ENCODE data around the gene SSR2. TPM values are rescaled to one million over a fixed set of nuclear protein-coding genes. Genes with fewer than 3 reads are reported as not detected.

SSR2 gene
- total RNA-seq = 100 to 1,000 TPM; 204 to 205 TPM

- peaks cover 26% of the 10 kb centered on the region for H3K4me1 Mint-ChIP-seq
- peak within 1 kb of the TSS; percentile 97 for H3K27ac Mint-ChIP-seq
- H3K36me3 Mint-ChIP-seq = peaks cover 22% of the 10 kb centered on the region
- peak; percentile 77 for DNase-seq
- H3K4me3 Mint-ChIP-seq = peak within 1 kb of the TSS; percentile 92
- POLR2A ChIA-PET = interaction anchor here (0.6 to 1.7 kb wide), 8 partner anchors 10 to 252 kb away, joined by 3 to 5 read pairs (median 4); partner anchors contain the start of gene KHDC4
- H3K9me3 Mint-ChIP-seq = no peaks in the 10 kb centered on the region
- peak; percentile 97 for ATAC-seq (ENCODE audit: low read depth)
- H3K27me3 Mint-ChIP-seq = no peaks in the 10 kb centered on the region
Measured at GRCh38 chr1:156020293-156021092, at the start of gene SSR2. Gene SSR2, minus strand, starts transcription at chr1:156020951. Its CDS starts 784 bp downstream, at chr1:156020167.

GRCh38 chr1:156070548-156070947 lies 49.8 kb upstream of the SSR2 start:
- ATAC-seq (ENCODE audit: low read depth) (no peak), DNase-seq (no peak)
- peaks cover 6% of the 10 kb centered on the region for H3K4me1 Mint-ChIP-seq
- no peak overlapping the region for H3K4me3 Mint-ChIP-seq
- POLR2A ChIA-PET = no interaction called here
- no peaks in the 10 kb centered on the region for H3K36me3 Mint-ChIP-seq
- H3K9me3 Mint-ChIP-seq = no peaks in the 10 kb centered on the region
- peaks cover 8% of the 10 kb centered on the region for H3K27me3 Mint-ChIP-seq
- no peak overlapping the region for H3K27ac Mint-ChIP-seq

GRCh38 chr1:156069490-156070455 lies 49.0 kb upstream of the SSR2 start:
- H3K27ac Mint-ChIP-seq = no peak overlapping the region

GRCh38 chr1:156067262-156067661 lies 46.5 kb upstream of the SSR2 start:
- no peaks in the 10 kb centered on the region for H3K9me3 Mint-ChIP-seq
- DNase-seq (no peak), ATAC-seq (ENCODE audit: low read depth) (no peak)
- peaks cover 8% of the 10 kb centered on the region for H3K4me1 Mint-ChIP-seq
- no peak overlapping the region for H3K4me3 Mint-ChIP-seq
- no peaks in the 10 kb centered on the region for H3K36me3 Mint-ChIP-seq
- peaks cover under 1% of the 10 kb centered on the region for H3K27me3 Mint-ChIP-seq
- no peak overlapping the region for H3K27ac Mint-ChIP-seq
- POLR2A ChIA-PET = interaction anchor here (0.8 kb wide), 1 partner anchor 11 kb away, joined by 4 read pairs; no protein-coding TSS in a partner anchor

More at GRCh38 chr1:156069490-156070455, 49.0 kb upstream of the SSR2 start:
- peaks cover 8% of the 10 kb centered on the region for H3K27me3 Mint-ChIP-seq
- ATAC-seq (ENCODE audit: low read depth) (no peak), DNase-seq (no peak)
- no peaks in the 10 kb centered on the region for H3K9me3 Mint-ChIP-seq
- no peaks in the 10 kb centered on the region for H3K36me3 Mint-ChIP-seq
- POLR2A ChIA-PET = no interaction called here
- H3K4me1 Mint-ChIP-seq = peaks cover 8% of the 10 kb centered on the region
- H3K4me3 Mint-ChIP-seq = no peak overlapping the region

GRCh38 chr1:156065871-156066270 lies 45.1 kb upstream of the SSR2 start:
- no peak overlapping the region for H3K27ac Mint-ChIP-seq
- peaks cover 8% of the 10 kb centered on the region for H3K4me1 Mint-ChIP-seq
- DNase-seq = no peak
- no peak overlapping the region for H3K4me3 Mint-ChIP-seq
- no peaks in the 10 kb centered on the region for H3K9me3 Mint-ChIP-seq
- POLR2A ChIA-PET = interaction anchor here (1.0 to 1.5 kb wide), 4 partner anchors 127 to 179 kb away, joined by 3 to 11 read pairs (median 3); partner anchors contain the start of gene KHDC4
- H3K36me3 Mint-ChIP-seq = no peaks in the 10 kb centered on the region
- H3K27me3 Mint-ChIP-seq = no peaks in the 10 kb centered on the region
- no peak for ATAC-seq (ENCODE audit: low read depth)

- H3K4me3 Mint-ChIP-seq = no peak overlapping the region
- POLR2A ChIA-PET = interaction anchor here (1.5 kb wide), 1 partner anchor 131 kb away, joined by 3 read pairs; the partner anchor contains the start of gene KHDC4
- peaks cover 8% of the 10 kb centered on the region for H3K4me1 Mint-ChIP-seq
- H3K9me3 Mint-ChIP-seq = no peaks in the 10 kb centered on the region
- no peaks in the 10 kb centered on the region for H3K27me3 Mint-ChIP-seq
- H3K36me3 Mint-ChIP-seq = no peaks in the 10 kb centered on the region
- DNase-seq (no peak), ATAC-seq (ENCODE audit: low read depth) (no peak)
- H3K27ac Mint-ChIP-seq = peak overlapping the region; percentile 5
Measured at GRCh38 chr1:156065212-156065611, 44.5 kb upstream of the SSR2 start.

- POLR2A ChIA-PET = interaction anchor here (1.1 kb wide), 1 partner anchor 130 kb away, joined by 4 read pairs; the partner anchor contains the start of gene KHDC4
- no peaks in the 10 kb centered on the region for H3K36me3 Mint-ChIP-seq
- ATAC-seq (ENCODE audit: low read depth) = no peak
Measured at GRCh38 chr1:156064615-156065014, 43.9 kb upstream of the SSR2 start.

GRCh38 chr1:156063997-156064285 lies 43.2 kb upstream of the SSR2 start:
- Mint-ChIP-seq H3K4me3 (no peak overlapping the region), H3K27me3 (no peaks in the 10 kb centered on the region), H3K27ac (no peak overlapping the region), H3K4me1 (peaks cover 8% of the 10 kb centered on the region), H3K36me3 (no peaks in the 10 kb centered on the region), H3K9me3 (no peaks in the 10 kb centered on the region)
- no peak for ATAC-seq (ENCODE audit: low read depth)
- POLR2A ChIA-PET = interaction anchor here (1.1 kb wide), 1 partner anchor 130 kb away, joined by 4 read pairs; the partner anchor contains the start of gene KHDC4
- DNase-seq = no peak

More at GRCh38 chr1:156064615-156065014, 43.9 kb upstream of the SSR2 start:
- Mint-ChIP-seq H3K27me3 (no peaks in the 10 kb centered on the region), H3K4me1 (peaks cover 8% of the 10 kb centered on the region), H3K4me3 (no peak overlapping the region), H3K9me3 (no peaks in the 10 kb centered on the region), H3K27ac (no peak overlapping the region)
- no peak for DNase-seq

- Mint-ChIP-seq H3K27ac (no peak overlapping the region), H3K9me3 (no peaks in the 10 kb centered on the region), H3K36me3 (no peaks in the 10 kb centered on the region), H3K4me1 (peaks cover 8% of the 10 kb centered on the region), H3K4me3 (no peak overlapping the region), H3K27me3 (no peaks in the 10 kb centered on the region)
- ATAC-seq (ENCODE audit: low read depth) (no peak), DNase-seq (no peak)
- POLR2A ChIA-PET = interaction anchor here (0.7 kb wide), 1 partner anchor 116 kb away, joined by 3 read pairs; no protein-coding TSS in a partner anchor
Measured at GRCh38 chr1:156062189-156062588, 41.4 kb upstream of the SSR2 start.

- Mint-ChIP-seq H3K4me1 (peaks cover 6% of the 10 kb centered on the region), H3K9me3 (no peaks in the 10 kb centered on the region), H3K36me3 (peaks cover 3% of the 10 kb centered on the region), H3K4me3 (no peak within 1 kb of the TSS), H3K27me3 (no peaks in the 10 kb centered on the region), H3K27ac (no peak within 1 kb of the TSS)
- no peak for DNase-seq
- no peak for ATAC-seq (ENCODE audit: low read depth)
- POLR2A ChIA-PET = interaction anchor here (0.7 kb wide), 1 partner anchor 69 kb away, joined by 3 read pairs; no protein-coding TSS in a partner anchor
Measured at GRCh38 chr1:156060937-156061636, 40.3 kb upstream of the SSR2 start, which contains the start of gene RAB25. Gene RAB25, plus strand, starts transcription at chr1:156061160. Its CDS starts 241 bp downstream, at chr1:156061401.

- Mint-ChIP-seq H3K9me3 (no peaks in the 10 kb centered on the region), H3K4me3 (no peak overlapping the region), H3K36me3 (peaks cover 3% of the 10 kb centered on the region), H3K27ac (no peak overlapping the region), H3K27me3 (no peaks in the 10 kb centered on the region), H3K4me1 (peaks cover 19% of the 10 kb centered on the region)
- POLR2A ChIA-PET = interaction anchor here (0.6 to 1.1 kb wide), 2 partner anchors 10 to 149 kb away, joined by 4 to 5 read pairs; no protein-coding TSS in a partner anchor
- DNase-seq (no peak), ATAC-seq (ENCODE audit: low read depth) (no peak)
Measured at GRCh38 chr1:156056326-156056849, 35.6 kb upstream of the SSR2 start.

- Mint-ChIP-seq H3K4me1 (peaks cover 19% of the 10 kb centered on the region), H3K27ac (peak overlapping the region; percentile 85), H3K4me3 (peak overlapping the region; percentile 83), H3K27me3 (no peaks in the 10 kb centered on the region), H3K9me3 (no peaks in the 10 kb centered on the region), H3K36me3 (peaks cover 3% of the 10 kb centered on the region)
- ATAC-seq (ENCODE audit: low read depth) (no peak), DNase-seq (no peak)
- POLR2A ChIA-PET = interaction anchor here (1.1 kb wide), 1 partner anchor 11 kb away, joined by 4 read pairs; no protein-coding TSS in a partner anchor
Measured at GRCh38 chr1:156055281-156056048, 34.7 kb upstream of the SSR2 start.

Data from activated naive CD8-positive, alpha-beta T cell treated with anti-CD3 and anti-CD28 coated beads, Interleukin-2, amount 10 ng/mL, durations not matched to agents 7 days and 5 days (primary cell).